Colonic mucosa (tissue), 4 donors: Measurements from ENCODE around the gene ANKRD6. TPM values are rescaled to one million over a fixed set of nuclear protein-coding genes. Genes with fewer than 3 reads are reported as not detected.
"Not testable (repeated sequence)": the region's sequence is repeated elsewhere in the genome, so short reads cannot be mapped to it uniquely, and the experiment has no call there.

ENCODE experiments used
- DNase-seq: peaks from one replicate; pipeline ENCODE4 v3.0.0-alpha.2; 2020
- H3K27ac ChIP-seq: fragments of 200-600 bp; one replicate; pipeline ENCODE4 v1.8.0; 2021
- H3K27me3 ChIP-seq: fragments of 200-600 bp; one replicate; pipeline ENCODE4 v1.8.0; 2021
- H3K36me3 ChIP-seq: fragments of 200-600 bp; one replicate; pipeline ENCODE4 v1.8.0; 2021
- H3K4me1 ChIP-seq: fragments of 200-600 bp; one replicate; pipeline ENCODE4 v1.8.0; 2021; ENCODE audit warnings: mild to moderate bottlenecking
- H3K4me3 ChIP-seq: fragments of 200-600 bp; one replicate; pipeline ENCODE4 v1.8.0; 2021
- H3K9ac ChIP-seq, 2 donors: one replicate each; pipeline ENCODE4 v1.7.0; 2013; ENCODE audit warnings: control low read depth in 2 of 2, low read depth in 2 of 2, low read length in 2 of 2
- H3K9me3 ChIP-seq: fragments of 200-600 bp; one replicate; pipeline ENCODE4 v1.8.0; 2021
- intact Hi-C: fragments of 100-400 bp; cut with DNase I; formaldehyde crosslinking; loops from one replicate; pipeline ENCODE4 v1.14.1; 2022
- total RNA-seq, 2 donors: library from RNA; stranded (reverse); fragmentation: NEBNext Ultra II Directional in 1 of 2; extraction: Animal tissue kit (Norgen Biotek cat#: 25700) in 1 of 2; gene quantifications; one replicate each; pipeline ENCODE4 v1.2.1, GENCODE V29; 2021
- TF ChIP-seq, protein P1 (sequence below): fragments of 200-600 bp; IDR thresholded peaks from one replicate; pipeline ENCODE4 v1.8.0; 2022; ENCODE audit warnings: antibody characterized with exemption, mild to moderate bottlenecking
- donor health status: healthy.
- donor health status: DM: no; HTN: no; CAD: no.
- donor health status: DM: no; HTN: no; CAD: no.

The ANKRD6 gene
- total RNA-seq, 2 donors from 2014 or later = 1.6 to 3.1 TPM

DNA sequence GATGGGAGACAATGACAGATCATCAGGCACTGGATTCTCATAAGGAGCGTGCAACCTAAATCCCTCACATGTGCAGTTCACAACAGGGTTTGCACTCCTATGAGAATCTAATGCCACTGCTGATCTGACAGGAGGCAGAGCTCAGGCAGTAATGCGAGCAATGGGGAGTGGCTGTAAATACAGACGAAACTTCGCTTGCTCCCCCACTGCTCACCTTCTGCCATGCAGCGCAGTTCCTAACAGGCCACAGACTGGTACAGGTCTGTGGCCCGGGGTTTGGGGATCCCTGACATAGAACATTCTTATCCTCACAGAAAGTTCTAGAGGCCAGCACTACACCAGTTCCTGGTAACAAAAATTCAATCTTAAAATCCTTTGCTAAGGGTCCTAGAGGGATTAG lies 44.1 kb upstream of the ANKRD6 start:
- DNase-seq = no peak
- H3K4me1 ChIP-seq = no peaks in the 10 kb centered on the region
- H3K27me3 ChIP-seq = no peaks in the 10 kb centered on the region
- H3K27ac ChIP-seq = no peak overlapping the region
- no peak overlapping the region for H3K9ac ChIP-seq
- no peak overlapping the region for H3K4me3 ChIP-seq
- no peaks in the 10 kb centered on the region for H3K36me3 ChIP-seq
- TF ChIP-seq, protein P1, sequence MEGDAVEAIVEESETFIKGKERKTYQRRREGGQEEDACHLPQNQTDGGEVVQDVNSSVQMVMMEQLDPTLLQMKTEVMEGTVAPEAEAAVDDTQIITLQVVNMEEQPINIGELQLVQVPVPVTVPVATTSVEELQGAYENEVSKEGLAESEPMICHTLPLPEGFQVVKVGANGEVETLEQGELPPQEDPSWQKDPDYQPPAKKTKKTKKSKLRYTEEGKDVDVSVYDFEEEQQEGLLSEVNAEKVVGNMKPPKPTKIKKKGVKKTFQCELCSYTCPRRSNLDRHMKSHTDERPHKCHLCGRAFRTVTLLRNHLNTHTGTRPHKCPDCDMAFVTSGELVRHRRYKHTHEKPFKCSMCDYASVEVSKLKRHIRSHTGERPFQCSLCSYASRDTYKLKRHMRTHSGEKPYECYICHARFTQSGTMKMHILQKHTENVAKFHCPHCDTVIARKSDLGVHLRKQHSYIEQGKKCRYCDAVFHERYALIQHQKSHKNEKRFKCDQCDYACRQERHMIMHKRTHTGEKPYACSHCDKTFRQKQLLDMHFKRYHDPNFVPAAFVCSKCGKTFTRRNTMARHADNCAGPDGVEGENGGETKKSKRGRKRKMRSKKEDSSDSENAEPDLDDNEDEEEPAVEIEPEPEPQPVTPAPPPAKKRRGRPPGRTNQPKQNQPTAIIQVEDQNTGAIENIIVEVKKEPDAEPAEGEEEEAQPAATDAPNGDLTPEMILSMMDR = no peak
- intact Hi-C loops = no loop called here
- H3K9me3 ChIP-seq = no peaks in the 10 kb centered on the region

DNA sequence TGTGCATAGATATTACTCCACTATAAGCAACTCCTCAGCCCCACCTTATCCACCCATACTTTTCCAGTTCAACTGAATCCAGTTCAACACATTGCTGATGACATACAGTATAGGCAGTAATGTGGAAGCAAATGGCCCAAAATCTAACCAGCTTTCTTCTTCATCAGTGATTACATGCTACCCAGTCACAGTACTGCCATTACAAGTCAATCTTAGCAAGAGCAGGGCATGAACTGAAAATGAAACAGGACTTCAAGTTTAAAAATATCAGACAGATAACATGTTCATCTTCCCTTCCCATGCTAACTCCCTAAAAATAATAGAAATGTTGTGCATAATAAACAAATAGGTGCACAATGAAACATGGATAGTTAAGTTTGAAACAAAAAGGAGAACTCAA lies 40.1 kb upstream of the ANKRD6 start:
- no peak for DNase-seq
- TF ChIP-seq, protein P1 = no peak
- Histone ChIP-seq H3K27me3 (no peaks in the 10 kb centered on the region), H3K4me1 (no peaks in the 10 kb centered on the region), H3K27ac (no peak overlapping the region), H3K36me3 (no peaks in the 10 kb centered on the region), H3K4me3 (no peak overlapping the region), H3K9me3 (no peaks in the 10 kb centered on the region), H3K9ac (no peak overlapping the region)
- intact Hi-C loops = no loop called here

DNA sequence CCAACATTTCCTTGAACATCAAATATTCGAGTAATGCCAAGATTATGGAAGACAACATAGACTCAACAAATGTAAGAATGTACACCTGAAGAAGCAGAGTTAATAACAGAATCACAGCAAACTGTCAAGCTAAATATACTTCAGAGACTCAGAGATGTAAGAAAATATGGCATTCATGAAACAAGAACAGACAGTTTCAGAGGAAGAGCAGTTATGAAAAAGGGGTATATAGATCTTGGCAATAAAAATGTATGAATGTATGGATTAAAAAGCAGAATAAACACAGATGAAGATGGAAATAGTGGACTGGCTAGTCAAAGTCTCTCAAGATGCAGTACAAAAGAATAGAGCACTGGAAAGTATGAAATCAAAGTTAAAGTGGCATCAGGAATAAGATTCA lies 39.3 kb upstream of the ANKRD6 start:
- intact Hi-C loops = no loop called here
- no peak for DNase-seq
- Histone ChIP-seq H3K27me3 (no peaks in the 10 kb centered on the region), H3K27ac (no peak overlapping the region), H3K4me3 (no peak overlapping the region), H3K9me3 (no peaks in the 10 kb centered on the region), H3K9ac (no peak overlapping the region), H3K4me1 (no peaks in the 10 kb centered on the region), H3K36me3 (no peaks in the 10 kb centered on the region)
- TF ChIP-seq, protein P1 = no peak

DNA sequence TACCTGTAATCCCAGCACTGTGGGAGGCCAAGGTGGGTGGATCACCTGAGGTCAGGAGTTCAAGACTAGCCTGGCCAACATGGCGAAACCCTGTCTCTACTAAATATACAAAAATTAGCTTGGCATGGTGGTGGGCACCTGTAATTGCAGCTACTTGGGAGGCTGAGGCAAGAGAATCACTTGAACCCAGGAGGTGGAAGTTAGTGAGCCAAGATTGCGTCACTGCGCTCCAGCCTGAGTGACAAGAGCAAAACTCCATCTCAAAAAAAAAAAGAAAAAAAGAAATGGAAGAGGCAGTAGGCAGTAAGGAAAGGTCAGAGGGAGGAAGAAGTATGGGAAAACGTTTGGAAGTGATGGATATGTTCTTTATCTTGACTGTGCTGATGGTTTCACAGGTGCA lies 35.1 kb upstream of the ANKRD6 start:
- H3K4me3 ChIP-seq, DNase-seq, H3K27ac ChIP-seq, H3K9ac ChIP-seq, H3K36me3 ChIP-seq, H3K4me1 ChIP-seq, intact Hi-C loops, H3K9me3 ChIP-seq, H3K27me3 ChIP-seq: not testable (repeated sequence)

DNA sequence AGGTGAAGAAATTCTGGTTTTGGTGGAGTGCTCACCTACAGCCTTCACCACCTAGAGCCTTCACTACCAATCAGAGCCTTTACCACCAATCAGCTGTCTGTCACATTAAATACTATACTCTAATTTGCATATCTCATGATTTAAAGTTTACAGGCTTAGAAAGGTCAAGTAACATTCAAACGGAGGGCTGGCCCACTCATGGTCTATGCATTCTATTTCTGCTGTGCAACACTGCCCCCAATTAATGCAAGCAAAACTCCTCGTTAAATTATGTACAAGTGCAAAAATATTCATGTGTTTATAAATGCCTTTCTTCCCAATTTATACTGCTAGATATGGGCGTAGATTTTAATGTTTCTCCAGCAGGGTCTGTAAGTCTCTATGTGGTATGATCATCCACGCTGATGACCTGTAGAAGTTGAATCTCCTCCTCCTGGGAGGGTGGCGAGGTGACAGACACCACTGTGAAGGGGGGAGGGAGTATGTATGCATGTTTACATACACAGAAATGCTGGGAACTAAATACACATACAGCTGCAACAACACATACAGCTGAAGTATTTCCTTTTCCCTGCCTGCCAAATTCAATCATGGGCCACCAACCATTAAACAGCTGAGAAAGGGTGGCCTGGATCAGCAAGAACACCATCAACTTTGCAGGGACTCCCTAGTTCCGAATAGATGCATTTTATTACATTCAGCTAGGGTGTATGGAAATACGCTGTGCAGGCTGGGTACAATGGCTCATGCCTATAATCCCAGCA lies 34.0 kb upstream of the ANKRD6 start:
- Histone ChIP-seq H3K4me1 (no peaks in the 10 kb centered on the region), H3K9ac (no peak overlapping the region), H3K9me3 (no peaks in the 10 kb centered on the region), H3K27ac (no peak overlapping the region), H3K27me3 (no peaks in the 10 kb centered on the region), H3K4me3 (no peak overlapping the region), H3K36me3 (no peaks in the 10 kb centered on the region)
- DNase-seq = no peak
- intact Hi-C loops = no loop called here
- TF ChIP-seq, protein P1 = no peak

DNA sequence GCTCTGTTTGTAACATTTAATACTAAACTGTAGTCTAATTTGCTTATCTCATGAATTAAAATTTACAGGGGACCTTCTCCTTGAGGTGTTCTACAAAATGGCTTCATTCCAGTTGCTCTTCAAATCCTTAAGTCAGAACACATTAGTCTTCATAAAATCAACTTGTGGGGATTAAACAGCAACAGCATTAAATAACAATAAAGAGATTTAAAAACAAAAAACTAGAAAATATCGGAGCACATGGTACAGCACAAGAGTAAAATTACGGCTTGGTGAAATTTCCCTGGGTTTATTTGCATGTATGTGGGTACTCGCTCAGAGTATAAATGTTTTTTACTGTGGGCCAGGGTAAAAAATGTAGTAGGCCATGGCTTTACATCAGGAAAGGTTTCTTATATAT lies 32.9 kb upstream of the ANKRD6 start:
- H3K9me3 ChIP-seq = no peaks in the 10 kb centered on the region
- no peak overlapping the region for H3K9ac ChIP-seq
- intact Hi-C loops = no loop called here
- DNase-seq = no peak
- no peaks in the 10 kb centered on the region for H3K4me1 ChIP-seq
- no peak overlapping the region for H3K27ac ChIP-seq
- TF ChIP-seq, protein P1 = no peak
- H3K36me3 ChIP-seq = no peaks in the 10 kb centered on the region
- no peaks in the 10 kb centered on the region for H3K27me3 ChIP-seq
- H3K4me3 ChIP-seq = no peak overlapping the region
